PC-9 (cell line): ENCODE results near the gene GLRA3. TPM values are rescaled to one million over a fixed set of nuclear protein-coding genes. Genes with fewer than 3 reads are reported as not detected.

Experiments used
- BruUV-seq: library from RNA; stranded (reverse); fragments of 400-500 nt; replicated peaks from 2 replicates; lab custom pipeline; 2021; lab: Mats Ljungman, UMichigan
- CTCF ChIA-PET: fragments of 300-600 bp; sonication (Branson Sonifier 250); formaldehyde crosslinking; loops from one replicate; lab custom pipeline; 2022; ENCODE audit warnings: antibody characterized with exemption; lab: Charles Lee
- POLR2A ChIA-PET: fragments of 300-600 bp; sonication (Branson Sonifier 250); formaldehyde crosslinking; loops from one replicate; lab custom pipeline; 2022; ENCODE audit warnings: antibody characterized with exemption; ENCODE audit not compliant: unreplicated experiment; lab: Charles Lee
- DNase-seq, 2 experiments: peaks; one replicate each; pipeline versions ENCODE4 v3.0.0 to v3.0.0-alpha.2; 2015 to 2022; ENCODE audit warnings: mixed read lengths in 1 of 2
- H2AFZ ChIP-seq: fragments of 200-600 bp; sonication (generic); 2 replicates; pipeline ENCODE4 v1.8.1; 2017; ENCODE audit warnings: antibody characterized with exemption
- H3F3A ChIP-seq: fragments of 200-600 bp; sonication (generic); 2 replicates; pipeline ENCODE4 v1.8.1; 2017; ENCODE audit warnings: antibody characterized with exemption, mild to moderate bottlenecking, low read depth; ENCODE audit not compliant: insufficient read depth
- H3K27ac ChIP-seq: fragments of 200-600 bp; sonication (generic); 2 replicates; pipeline ENCODE4 v1.6.1; 2016; ENCODE audit warnings: mixed run types
- H3K27me3 ChIP-seq: fragments of 200-600 bp; sonication (generic); 2 replicates; pipeline ENCODE4 v1.6.1; 2016; ENCODE audit warnings: low read depth, mixed run types; ENCODE audit not compliant: insufficient read depth
- H3K36me3 ChIP-seq: fragments of 200-600 bp; sonication (generic); 2 replicates; pipeline ENCODE4 v1.6.1; 2016; ENCODE audit warnings: low read depth, mixed run types
- H3K4me1 ChIP-seq: fragments of 200-600 bp; sonication (generic); replicated peaks from 2 replicates; pipeline ENCODE4 v1.6.1; 2016; ENCODE audit warnings: mixed run types; ENCODE audit not compliant: insufficient read depth
- H3K4me2 ChIP-seq: fragments of 200-600 bp; sonication (generic); 2 replicates; pipeline ENCODE4 v1.6.1; 2017; ENCODE audit warnings: mixed run types
- H3K4me3 ChIP-seq: fragments of 200-600 bp; sonication (generic); 2 replicates; pipeline ENCODE4 v1.6.1; 2016; ENCODE audit warnings: mixed run types
- H3K79me2 ChIP-seq: fragments of 200-600 bp; sonication (generic); 2 replicates; pipeline ENCODE4 v1.6.1; 2017; ENCODE audit warnings: low read depth, mixed run types
- H3K9me2 ChIP-seq: fragments of 200-600 bp; sonication (generic); 2 replicates; pipeline ENCODE4 v1.8.1; 2017; ENCODE audit warnings: mild to moderate bottlenecking; ENCODE audit not compliant: insufficient read depth
- H3K9me3 ChIP-seq: fragments of 200-600 bp; sonication (generic); 2 replicates; pipeline ENCODE4 v1.8.1; 2016; ENCODE audit warnings: low read depth; ENCODE audit not compliant: insufficient read depth
- H4K20me1 ChIP-seq: fragments of 200-600 bp; sonication (generic); 2 replicates; pipeline ENCODE4 v1.8.1; 2017; ENCODE audit not compliant: insufficient read depth
- EZH2 ChIP-seq: fragments of 200-600 bp; sonication (generic); IDR thresholded peaks from 2 replicates; pipeline ENCODE4 v1.8.0; 2017; ENCODE audit warnings: antibody characterized with exemption, low read depth
- intact Hi-C: fragments of 100-400 bp; cut with micrococcal nuclease; formaldehyde crosslinking; loops from one replicate; pipeline ENCODE4 v1.10.0; 2022; ENCODE audit not compliant: unreplicated experiment
- total RNA-seq: library from RNA; stranded (reverse); gene quantifications from 2 replicates; pipeline ENCODE4 v1.2.3, GENCODE V29; 2021
- TF ChIP-seq, protein P1 (sequence below): fragments of 200-600 bp; sonication (generic); conservative IDR thresholded peaks from 2 replicates; pipeline ENCODE4 v1.6.1; 2017; ENCODE audit warnings: mixed run types, antibody characterized with exemption, mild to moderate bottlenecking, moderate library complexity

Gene GLRA3
- total RNA-seq, 1 experiment from 2014 or later = 0.39 TPM

- intact Hi-C loops = no loop called here
- no peak overlapping the region for H2AFZ ChIP-seq
These were observed 18.9 kb upstream of the GLRA3 start for GRCh38 chr4:174847801-174848427.

GRCh38 chr4:174835536-174835935, 6.5 kb upstream of the GLRA3 start:
- H3K9me3 ChIP-seq = no peaks in the 10 kb centered on the region
- no peak for TF ChIP-seq EZH2
- TF ChIP-seq, protein P1, sequence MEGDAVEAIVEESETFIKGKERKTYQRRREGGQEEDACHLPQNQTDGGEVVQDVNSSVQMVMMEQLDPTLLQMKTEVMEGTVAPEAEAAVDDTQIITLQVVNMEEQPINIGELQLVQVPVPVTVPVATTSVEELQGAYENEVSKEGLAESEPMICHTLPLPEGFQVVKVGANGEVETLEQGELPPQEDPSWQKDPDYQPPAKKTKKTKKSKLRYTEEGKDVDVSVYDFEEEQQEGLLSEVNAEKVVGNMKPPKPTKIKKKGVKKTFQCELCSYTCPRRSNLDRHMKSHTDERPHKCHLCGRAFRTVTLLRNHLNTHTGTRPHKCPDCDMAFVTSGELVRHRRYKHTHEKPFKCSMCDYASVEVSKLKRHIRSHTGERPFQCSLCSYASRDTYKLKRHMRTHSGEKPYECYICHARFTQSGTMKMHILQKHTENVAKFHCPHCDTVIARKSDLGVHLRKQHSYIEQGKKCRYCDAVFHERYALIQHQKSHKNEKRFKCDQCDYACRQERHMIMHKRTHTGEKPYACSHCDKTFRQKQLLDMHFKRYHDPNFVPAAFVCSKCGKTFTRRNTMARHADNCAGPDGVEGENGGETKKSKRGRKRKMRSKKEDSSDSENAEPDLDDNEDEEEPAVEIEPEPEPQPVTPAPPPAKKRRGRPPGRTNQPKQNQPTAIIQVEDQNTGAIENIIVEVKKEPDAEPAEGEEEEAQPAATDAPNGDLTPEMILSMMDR = no peak
- H3K27me3 ChIP-seq = no peaks in the 10 kb centered on the region
- BruUV-seq = no TSS peak
- H2AFZ ChIP-seq = no peak overlapping the region
- H3F3A ChIP-seq = no peaks in the 10 kb centered on the region
- H3K79me2 ChIP-seq = no peaks in the 10 kb centered on the region
- no peak overlapping the region for H3K4me3 ChIP-seq
- no peak overlapping the region for H3K27ac ChIP-seq
- H3K4me1 ChIP-seq = no peaks in the 10 kb centered on the region
- no peaks in the 10 kb centered on the region for H4K20me1 ChIP-seq
- POLR2A ChIA-PET = no interaction called here
- DNase-seq = no peak
- H3K4me2 ChIP-seq = no peak overlapping the region
- H3K9me2 ChIP-seq = no peaks in the 10 kb centered on the region
- no peaks in the 10 kb centered on the region for H3K36me3 ChIP-seq
- CTCF ChIA-PET = no interaction called here
- intact Hi-C loops = no loop called here

More at GRCh38 chr4:174847801-174848427, 18.9 kb upstream of the GLRA3 start:
- H3K27ac ChIP-seq = no peak overlapping the region
- no peaks in the 10 kb centered on the region for H3F3A ChIP-seq
- no peaks in the 10 kb centered on the region for H4K20me1 ChIP-seq
- TF ChIP-seq, protein P1 = no peak
- no peak for TF ChIP-seq EZH2
- no peaks in the 10 kb centered on the region for H3K79me2 ChIP-seq
- H3K4me2 ChIP-seq = no peak overlapping the region
- DNase-seq = no peak
- no peaks in the 10 kb centered on the region for H3K27me3 ChIP-seq
- H3K4me1 ChIP-seq = no peaks in the 10 kb centered on the region
- no peaks in the 10 kb centered on the region for H3K36me3 ChIP-seq
- H3K9me2 ChIP-seq = no peaks in the 10 kb centered on the region
- H3K9me3 ChIP-seq = no peaks in the 10 kb centered on the region
- ChIA-PET CTCF (no interaction called here), POLR2A (no interaction called here)
- BruUV-seq = no TSS peak
- no peak overlapping the region for H3K4me3 ChIP-seq

- no peaks in the 10 kb centered on the region for H3K4me1 ChIP-seq
- DNase-seq = no peak
- no peaks in the 10 kb centered on the region for H3K36me3 ChIP-seq
- no peaks in the 10 kb centered on the region for H3K9me2 ChIP-seq
- H4K20me1 ChIP-seq = no peaks in the 10 kb centered on the region
- no peaks in the 10 kb centered on the region for H3K27me3 ChIP-seq
- no TSS peak for BruUV-seq
- no peak overlapping the region for H3K4me3 ChIP-seq
- no peak overlapping the region for H3K27ac ChIP-seq
- ChIA-PET CTCF (no interaction called here), POLR2A (no interaction called here)
- no peak overlapping the region for H2AFZ ChIP-seq
- no peaks in the 10 kb centered on the region for H3K79me2 ChIP-seq
- intact Hi-C loops = no loop called here
- H3K9me3 ChIP-seq = no peaks in the 10 kb centered on the region
- H3K4me2 ChIP-seq = no peak overlapping the region
- H3F3A ChIP-seq = no peaks in the 10 kb centered on the region
- TF ChIP-seq EZH2 = no peak
- TF ChIP-seq, protein P1 = no peak
These were observed 5.4 kb upstream of the GLRA3 start for GRCh38 chr4:174834477-174834876.
